ENCODE results near the gene ARHGEF2. TPM values are rescaled to one million over a fixed set of nuclear protein-coding genes. Genes with fewer than 3 reads are reported as not detected.
A peak's percentile ranks its signal among the peaks of the same experiment; 100 is the strongest.

The ARHGEF2 gene
- polyA plus RNA-seq, 1 of the 3 experiments (the other 2 are of a cell fraction), result 50.8 TPM

- DNase-seq, result no peak
- POLR2A ChIA-PET, result interaction anchor here (1.5 kb wide), 1 partner anchor 42 kb away, joined by 3 read pairs; the partner anchor contains the start of gene GON4L
- Histone ChIP-seq H4K20me1 (ENCODE audit: insufficient read depth) (no peaks in the 10 kb centered on the region), H3K27me3 (ENCODE audit: insufficient read depth) (no peaks in the 10 kb centered on the region), H3K9me2 (no peaks in the 10 kb centered on the region), H2AFZ (ENCODE audit: low read depth) (no peak overlapping the region), H3K27ac (ENCODE audit: low read depth in 2 of 2, low read length in 1 of 2) (peak overlapping the region in 1 of 2 experiments; percentile 6; a peak in 2 of 4 replicates), H3K9me3 (no peaks in the 10 kb centered on the region), H3K9ac (no peak overlapping the region), H3K79me2 (ENCODE audit: insufficient read depth) (peaks cover 7% of the 10 kb centered on the region; the same call in 1 of the 2 replicates), H3K4me1 (ENCODE audit: control insufficient read depth in 1 of 2, insufficient read depth in 2 of 2, low read depth in 1 of 2, low read length in 1 of 2) (peaks cover 3 to 7% of the 10 kb centered on the region in 2 experiments; a peak in 3 of 4 replicates), H3K4me2 (no peak overlapping the region), H3F3A (replicated peaks; ENCODE audit: insufficient read depth) (peaks cover 28% of the 10 kb centered on the region), H3K36me3 (replicated peaks in 1 of 2; ENCODE audit: control insufficient read depth in 1 of 2, insufficient read depth in 2 of 2, low read length in 1 of 2) (peaks cover 25 to 69% of the 10 kb centered on the region in 2 experiments), H3K4me3 (ENCODE audit: low read depth in 2 of 2, low read length in 1 of 2) (no peak overlapping the region)
- WGBS (ENCODE audit: low lambda C conversion rate), result 93% methylated on average over 2 of the region's 2 CpGs
- CTCF ChIA-PET, result interaction anchor here (0.7 to 1.2 kb wide), 4 partner anchors 8 to 85 kb away, joined by 3 read pairs; no protein-coding TSS in a partner anchor
- no peak for TF ChIP-seq FOSL2 (IDR thresholded peaks at IDR 0.05; ENCODE audit: borderline replicate concordance, low read depth)
- TF ChIP-seq SIN3A (IDR thresholded peaks at IDR 0.05; ENCODE audit: borderline replicate concordance, low read depth, low read length), result no peak
- no peak for TF ChIP-seq GATA2 (CRISPR knock-in tag; IDR thresholded peaks at IDR 0.05)
- TF ChIP-seq FOXJ3 (CRISPR knock-in tag; IDR thresholded peaks at IDR 0.05), result no peak
- no peak for TF ChIP-seq RCOR1 (IDR thresholded peaks at IDR 0.05; ENCODE audit: low read length)
- TF ChIP-seq IRF3 (IDR thresholded peaks at IDR 0.05; ENCODE audit: low read depth, low read length), result no peak
- TF ChIP-seq MEF2A (IDR thresholded peaks at IDR 0.05; ENCODE audit: borderline replicate concordance, low read depth), result no peak
- no peak for TF ChIP-seq TCF12 (IDR thresholded peaks at IDR 0.05)
- TF ChIP-seq GABPA (IDR thresholded peaks at IDR 0.05; ENCODE audit: low read depth), result no peak
- no peak for TF ChIP-seq ELF1 (IDR thresholded peaks at IDR 0.05)
- TF ChIP-seq RAD21 (IDR thresholded peaks at IDR 0.05; ENCODE audit: low read length), result no peak
- TF ChIP-seq PBX3 (IDR thresholded peaks at IDR 0.05), result no peak
- TF ChIP-seq TEAD4 (IDR thresholded peaks at IDR 0.05; ENCODE audit: borderline replicate concordance, insufficient read depth), result no peak
- no peak for TF ChIP-seq CHD2 (IDR thresholded peaks at IDR 0.05; ENCODE audit: low read length, partially characterized antibody)
- TF ChIP-seq USF1 (IDR thresholded peaks at IDR 0.05; ENCODE audit: borderline replicate concordance, low read depth), result no peak
- TF ChIP-seq NRF1 (IDR thresholded peaks at IDR 0.05; ENCODE audit: low read depth, low read length), result no peak
- no peak for TF ChIP-seq USF2 (IDR thresholded peaks at IDR 0.05; ENCODE audit: borderline replicate concordance, low read depth, low read length)
- TF ChIP-seq POLR2AphosphoS5 (IDR thresholded peaks at IDR 0.05; ENCODE audit: low read depth, low read length), result no peak
- no peak for TF ChIP-seq NFIC (IDR thresholded peaks at IDR 0.05; ENCODE audit: borderline replicate concordance)
These were observed 79.5 kb downstream of the ARHGEF2 start for GRCh38 chr1:155898888-155899287.

All from SK-N-SH (cell line).